SK-N-MC (cell line): Measurements from ENCODE around the gene ZDHHC14.

Source experiments
- EZH2 ChIP-seq: fragments of 200-600 bp; sonication (generic); IDR thresholded peaks from one replicate; pipeline ENCODE4 v1.6.1; 2017; ENCODE audit warnings: antibody characterized with exemption
- POLR2AphosphoS5 ChIP-seq: IDR thresholded peaks from 2 replicates; pipeline ENCODE4 v1.6.1; 2012; ENCODE audit warnings: mild to moderate bottlenecking, low read depth, low read length, borderline replicate concordance

DNA sequence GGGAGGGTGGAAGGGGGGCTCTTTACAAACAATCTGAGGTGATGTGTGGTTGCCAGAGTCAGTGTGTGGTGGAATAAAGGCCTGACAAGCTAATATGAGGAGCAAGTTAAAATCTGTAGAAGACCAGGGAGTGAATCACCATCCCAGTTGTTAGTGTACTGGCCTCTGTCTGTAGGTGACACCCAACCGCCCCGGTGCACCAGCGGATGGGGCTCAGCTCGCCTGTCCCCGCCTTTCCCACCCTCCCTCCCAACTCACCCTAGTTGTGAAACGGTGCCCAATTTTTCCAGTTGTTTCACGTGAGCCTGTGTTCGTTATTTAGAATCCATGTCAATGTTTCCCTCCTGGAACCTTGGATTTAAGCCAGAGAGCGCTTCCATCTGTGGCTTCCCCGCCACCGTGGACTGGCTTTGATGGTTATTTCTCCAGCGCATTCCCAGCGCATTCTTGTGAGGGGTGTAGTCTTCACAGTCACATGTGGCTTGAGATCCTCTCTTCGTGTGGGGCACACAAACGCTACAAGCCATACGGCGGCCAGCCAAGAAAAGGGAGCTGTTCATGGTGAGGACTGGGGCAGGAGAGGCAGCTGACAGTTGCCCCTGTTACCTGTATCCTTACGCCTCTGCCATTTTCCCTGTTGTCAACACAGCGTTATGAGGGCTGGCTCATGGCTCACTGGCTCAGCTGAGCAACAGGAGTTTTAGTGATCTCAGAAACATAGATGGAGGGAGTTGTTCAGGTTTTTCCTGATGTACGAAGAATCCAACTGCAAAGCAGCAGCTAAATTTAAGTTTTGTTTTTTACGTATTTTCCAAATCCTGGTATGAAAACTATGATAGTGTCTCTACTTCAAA lies 137.6 kb downstream of the ZDHHC14 start:
- TF ChIP-seq POLR2AphosphoS5 (no peak), EZH2 (no peak)
